HEK293 (cell line): ENCODE measurements around the gene NRF1.
A peak's percentile ranks its signal among the peaks of the same experiment; 100 is the strongest.

Experiments used
- GLI4 ChIP-seq: fragments of 450-650 bp; formaldehyde crosslinking; IDR thresholded peaks from 2 replicates; pipeline ENCODE4 v1.5.1; 2016; ENCODE audit warnings: missing biosample characterization, missing genetic modification characterization
- KLF10 ChIP-seq: fragments of 450-650 bp; IDR thresholded peaks from 2 replicates; pipeline ENCODE4 v1.5.1; 2018; ENCODE audit warnings: missing biosample characterization, mild to moderate bottlenecking, missing genetic modification characterization
- KLF8 ChIP-seq: fragments of 450-650 bp; formaldehyde crosslinking; IDR thresholded peaks from 2 replicates; pipeline ENCODE4 v1.5.1; 2016; ENCODE audit warnings: missing biosample characterization, missing genetic modification characterization
- MYNN ChIP-seq: fragments of 450-650 bp; formaldehyde crosslinking; IDR thresholded peaks from 2 replicates; pipeline ENCODE4 v1.5.1; 2016; ENCODE audit warnings: missing biosample characterization, missing genetic modification characterization, borderline replicate concordance
- OSR2 ChIP-seq: fragments of 450-650 bp; formaldehyde crosslinking; IDR thresholded peaks from 2 replicates; pipeline ENCODE4 v1.5.1; 2016; ENCODE audit warnings: missing biosample characterization, missing genetic modification characterization
- PRDM2 ChIP-seq: fragments of 450-650 bp; formaldehyde crosslinking; IDR thresholded peaks from 2 replicates; pipeline ENCODE4 v1.5.1; 2016; ENCODE audit warnings: missing biosample characterization, missing genetic modification characterization, borderline replicate concordance
- PRDM6 ChIP-seq: fragments of 450-650 bp; formaldehyde crosslinking; IDR thresholded peaks from 2 replicates; pipeline ENCODE4 v1.5.1; 2017; ENCODE audit warnings: missing biosample characterization, missing genetic modification characterization
- SCRT2 ChIP-seq: fragments of 450-650 bp; formaldehyde crosslinking; IDR thresholded peaks from 2 replicates; pipeline ENCODE4 v1.5.1; 2016; ENCODE audit warnings: missing biosample characterization, missing genetic modification characterization
- SETDB1 ChIP-seq: IDR thresholded peaks from one replicate; pipeline ENCODE4 v1.6.1; 2017; ENCODE audit warnings: mild to moderate bottlenecking, low read length, moderate library complexity, mixed read lengths; ENCODE audit not compliant: insufficient read length
- ZBTB1 ChIP-seq: fragments of 450-650 bp; formaldehyde crosslinking; IDR thresholded peaks from 2 replicates; pipeline ENCODE4 v1.5.1; 2016; ENCODE audit warnings: missing biosample characterization, missing genetic modification characterization
- ZBTB20 ChIP-seq: fragments of 450-650 bp; formaldehyde crosslinking; IDR thresholded peaks from 2 replicates; pipeline ENCODE4 v1.5.1; 2016; ENCODE audit warnings: missing biosample characterization, missing genetic modification characterization
- ZFP37 ChIP-seq: fragments of 450-650 bp; formaldehyde crosslinking; IDR thresholded peaks from 2 replicates; pipeline ENCODE4 v1.5.1; 2016; ENCODE audit warnings: missing biosample characterization, missing genetic modification characterization
- ZFP41 ChIP-seq: fragments of 450-650 bp; formaldehyde crosslinking; IDR thresholded peaks from 2 replicates; pipeline ENCODE4 v1.5.1; 2016; ENCODE audit warnings: missing biosample characterization, missing genetic modification characterization, borderline replicate concordance
- ZFP69B ChIP-seq: fragments of 450-650 bp; formaldehyde crosslinking; IDR thresholded peaks from 2 replicates; pipeline ENCODE4 v1.5.1; 2016; ENCODE audit warnings: missing biosample characterization, missing genetic modification characterization
- ZNF133 ChIP-seq: fragments of 450-650 bp; formaldehyde crosslinking; IDR thresholded peaks from 2 replicates; pipeline ENCODE4 v1.5.1; 2016; ENCODE audit warnings: missing biosample characterization, missing genetic modification characterization
- ZNF169 ChIP-seq: fragments of 450-650 bp; formaldehyde crosslinking; IDR thresholded peaks from 2 replicates; pipeline ENCODE4 v1.5.1; 2016; ENCODE audit warnings: missing biosample characterization, missing genetic modification characterization
- ZNF214 ChIP-seq: fragments of 450-650 bp; formaldehyde crosslinking; IDR thresholded peaks from 2 replicates; pipeline ENCODE4 v1.5.1; 2017; ENCODE audit warnings: missing biosample characterization, mild to moderate bottlenecking, missing genetic modification characterization, borderline replicate concordance
- ZNF274 ChIP-seq, 2 experiments: fragments of 200-500 bp in 1 of 2; fragments of 450-650 bp in 1 of 2; sonication (Bioruptor generic) in 1 of 2; formaldehyde crosslinking in 1 of 2; IDR thresholded peaks; 2 replicates each; pipeline versions ENCODE4 v1.5.1 to v1.6.1; 2014 to 2016; ENCODE audit warnings: borderline replicate concordance in 1 of 2, inconsistent platforms in 1 of 2, low read length in 1 of 2, missing biosample characterization in 1 of 2, missing genetic modification characterization in 1 of 2
- ZNF350 ChIP-seq: fragments of 450-650 bp; formaldehyde crosslinking; IDR thresholded peaks from 2 replicates; pipeline ENCODE4 v1.5.0; 2017; ENCODE audit warnings: missing biosample characterization, mild to moderate bottlenecking, missing genetic modification characterization
- ZNF488 ChIP-seq: fragments of 450-650 bp; formaldehyde crosslinking; IDR thresholded peaks from 2 replicates; pipeline ENCODE4 v1.5.1; 2016; ENCODE audit warnings: missing biosample characterization, missing genetic modification characterization
- ZNF544 ChIP-seq: fragments of 450-650 bp; formaldehyde crosslinking; IDR thresholded peaks from 2 replicates; pipeline ENCODE4 v1.5.0; 2017; ENCODE audit warnings: missing biosample characterization, missing genetic modification characterization
- ZNF555 ChIP-seq: fragments of 450-650 bp; formaldehyde crosslinking; conservative IDR thresholded peaks from 2 replicates; pipeline ENCODE4 v1.5.1; 2017; ENCODE audit warnings: missing biosample characterization, mild to moderate bottlenecking, missing genetic modification characterization, inconsistent platforms
- ZNF561 ChIP-seq: fragments of 450-650 bp; IDR thresholded peaks from 2 replicates; pipeline ENCODE4 v1.5.1; 2018; ENCODE audit warnings: missing biosample characterization, missing genetic modification characterization, borderline replicate concordance
- ZNF571 ChIP-seq: fragments of 450-650 bp; formaldehyde crosslinking; IDR thresholded peaks from 2 replicates; pipeline ENCODE4 v1.5.0; 2017; ENCODE audit warnings: missing biosample characterization, missing genetic modification characterization
- ZNF837 ChIP-seq: fragments of 450-650 bp; formaldehyde crosslinking; IDR thresholded peaks from 2 replicates; pipeline ENCODE4 v1.5.1; 2016; ENCODE audit warnings: missing biosample characterization, missing genetic modification characterization
- TF ChIP-seq, protein P1 (sequence below): fragments of 450-650 bp; formaldehyde crosslinking; IDR thresholded peaks from 2 replicates; pipeline ENCODE4 v1.5.1; 2016; ENCODE audit warnings: missing biosample characterization, missing genetic modification characterization
- TF ChIP-seq, protein P2 (sequence below): fragments of 450-650 bp; formaldehyde crosslinking; IDR thresholded peaks from 2 replicates; pipeline ENCODE4 v1.5.1; 2017; ENCODE audit warnings: missing biosample characterization, missing genetic modification characterization

NRF1 gene

DNA sequence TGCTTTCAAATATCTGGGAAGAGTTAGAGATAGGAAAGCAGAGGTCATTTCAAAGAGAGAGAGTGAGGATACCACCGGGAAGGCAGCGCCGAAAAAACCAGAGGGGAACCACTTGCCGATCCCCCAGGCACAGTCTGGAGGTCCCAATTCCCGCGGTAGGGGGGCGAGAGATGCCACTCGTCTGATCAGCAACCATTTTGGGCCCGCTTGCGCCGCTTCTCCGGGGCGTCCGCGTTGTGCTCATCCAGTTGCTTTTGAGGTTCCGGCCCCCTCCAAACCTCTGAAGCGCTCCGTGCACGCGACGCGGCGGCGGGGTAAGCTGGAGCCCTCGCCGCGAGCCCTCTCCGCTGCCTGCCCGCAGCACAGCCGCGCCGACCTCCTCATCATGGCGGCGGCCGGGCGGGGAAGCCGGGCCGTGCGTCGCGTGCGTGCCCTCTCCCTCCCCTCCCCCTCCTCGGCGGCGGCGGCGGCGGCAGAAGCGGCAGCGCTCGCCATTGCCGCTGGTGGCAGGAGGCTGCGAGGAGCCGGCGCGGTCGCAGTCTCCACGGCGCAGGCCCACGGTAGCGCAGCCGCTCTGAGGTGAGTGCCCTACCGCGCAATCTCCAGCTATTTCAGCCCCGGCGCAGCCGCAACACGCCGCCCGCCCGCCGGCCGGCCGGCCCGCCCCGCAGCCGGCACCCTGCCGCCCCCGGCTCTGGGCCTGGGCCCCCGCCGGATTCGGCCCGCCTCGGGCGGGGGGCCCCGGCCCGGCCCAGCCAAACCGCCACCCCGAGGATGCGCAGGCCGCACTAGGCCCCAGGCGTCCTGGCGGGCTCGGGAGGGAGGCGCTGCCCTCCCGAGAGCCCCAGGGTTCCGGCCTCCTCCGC, at the start of gene NRF1 (continued):
- TF ChIP-seq ZNF561 (peak; percentile 83; the same call in 1 of the 2 replicates), ZNF214 (no peak), ZNF488 (no peak), ZNF350 (tag by site-specific recombination) (no peak), ZNF837 (tag by site-specific recombination) (no peak), SETDB1 (no peak), ZBTB20 (tag by site-specific recombination) (peak; percentile 80; the same call in 1 of the 2 replicates), PRDM6 (no peak), OSR2 (tag by site-specific recombination) (peak; percentile 66; the same call in 1 of the 2 replicates), ZFP41 (tag by site-specific recombination) (no peak), MYNN (tag by site-specific recombination) (no peak), ZFP69B (tag by site-specific recombination) (no peak), ZNF555 (tag by site-specific recombination) (no peak), SCRT2 (tag by site-specific recombination) (peak; percentile 89; the same call in 1 of the 2 replicates), ZBTB1 (no peak), ZNF544 (no peak), ZFP37 (tag by site-specific recombination) (peak; percentile 57; the same call in 1 of the 2 replicates), ZNF169 (tag by site-specific recombination) (no peak), KLF10 (tag by site-specific recombination) (no peak; the same call in 1 of the 2 replicates), ZNF274 (IDR thresholded peaks at IDR 0.05; ENCODE audit: low read length) (no peak), ZNF274 (tag by site-specific recombination; IDR thresholded peaks at IDR 0.05; ENCODE audit: borderline replicate concordance) (no peak), KLF8 (tag by site-specific recombination) (peak; percentile 23; the same call in 1 of the 2 replicates), ZNF133 (tag by site-specific recombination) (no peak), GLI4 (no peak), ZNF571 (tag by site-specific recombination) (no peak), PRDM2 (no peak)
- TF ChIP-seq, protein P1, sequence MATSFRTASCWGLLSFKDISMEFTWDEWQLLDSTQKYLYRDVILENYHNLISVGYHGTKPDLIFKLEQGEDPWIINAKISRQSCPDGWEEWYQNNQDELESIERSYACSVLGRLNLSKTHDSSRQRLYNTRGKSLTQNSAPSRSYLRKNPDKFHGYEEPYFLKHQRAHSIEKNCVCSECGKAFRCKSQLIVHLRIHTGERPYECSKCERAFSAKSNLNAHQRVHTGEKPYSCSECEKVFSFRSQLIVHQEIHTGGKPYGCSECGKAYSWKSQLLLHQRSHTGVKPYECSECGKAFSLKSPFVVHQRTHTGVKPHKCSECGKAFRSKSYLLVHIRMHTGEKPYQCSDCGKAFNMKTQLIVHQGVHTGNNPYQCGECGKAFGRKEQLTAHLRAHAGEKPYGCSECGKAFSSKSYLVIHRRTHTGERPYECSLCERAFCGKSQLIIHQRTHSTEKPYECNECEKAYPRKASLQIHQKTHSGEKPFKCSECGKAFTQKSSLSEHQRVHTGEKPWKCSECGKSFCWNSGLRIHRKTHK (tag by site-specific recombination): no peak
- TF ChIP-seq, protein P2, sequence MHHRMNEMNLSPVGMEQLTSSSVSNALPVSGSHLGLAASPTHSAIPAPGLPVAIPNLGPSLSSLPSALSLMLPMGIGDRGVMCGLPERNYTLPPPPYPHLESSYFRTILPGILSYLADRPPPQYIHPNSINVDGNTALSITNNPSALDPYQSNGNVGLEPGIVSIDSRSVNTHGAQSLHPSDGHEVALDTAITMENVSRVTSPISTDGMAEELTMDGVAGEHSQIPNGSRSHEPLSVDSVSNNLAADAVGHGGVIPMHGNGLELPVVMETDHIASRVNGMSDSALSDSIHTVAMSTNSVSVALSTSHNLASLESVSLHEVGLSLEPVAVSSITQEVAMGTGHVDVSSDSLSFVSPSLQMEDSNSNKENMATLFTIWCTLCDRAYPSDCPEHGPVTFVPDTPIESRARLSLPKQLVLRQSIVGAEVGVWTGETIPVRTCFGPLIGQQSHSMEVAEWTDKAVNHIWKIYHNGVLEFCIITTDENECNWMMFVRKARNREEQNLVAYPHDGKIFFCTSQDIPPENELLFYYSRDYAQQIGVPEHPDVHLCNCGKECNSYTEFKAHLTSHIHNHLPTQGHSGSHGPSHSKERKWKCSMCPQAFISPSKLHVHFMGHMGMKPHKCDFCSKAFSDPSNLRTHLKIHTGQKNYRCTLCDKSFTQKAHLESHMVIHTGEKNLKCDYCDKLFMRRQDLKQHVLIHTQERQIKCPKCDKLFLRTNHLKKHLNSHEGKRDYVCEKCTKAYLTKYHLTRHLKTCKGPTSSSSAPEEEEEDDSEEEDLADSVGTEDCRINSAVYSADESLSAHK (tag by site-specific recombination): no peak
